ENCODE data around the gene CELA3A.
"Not testable (repeated sequence)": the region's sequence is repeated elsewhere in the genome, so short reads cannot be mapped to it uniquely, and the experiment has no call there.

- TF ChIP-seq CTCF (IDR thresholded peaks at IDR 0.05), result not testable (repeated sequence)
- peak in 1 of 3 donors; percentile 1 for TF ChIP-seq POLR2A (IDR thresholded peaks at IDR 0.05)
These were observed 3.4 kb upstream of the CELA3A start for GRCh38 chr1:21997891-21998623.
